ENCODE results near the gene DIABLO. TPM values are rescaled to one million over a fixed set of nuclear protein-coding genes. Genes with fewer than 3 reads are reported as not detected.

The DIABLO gene
- total and polyA plus RNA-seq, 4 donors = 37.5 to 46.8 (median 42.3) TPM

GRCh38 chr12:122194804-122195203 is 31.0 kb downstream of the DIABLO start:
- Histone ChIP-seq H3K9ac (ENCODE audit: insufficient read depth in 1 of 2, low read length in 2 of 2) (no peak overlapping the region), H3K27me3 (ENCODE audit: control insufficient read depth in 3 of 3, insufficient read depth in 3 of 3, low read length in 2 of 3) (peaks cover 0 to 6% (median 1%) of the 10 kb centered on the region in 3 donors), H3K36me3 (ENCODE audit: control insufficient read depth in 4 of 4, insufficient read depth in 4 of 4, low read length in 4 of 4) (no peaks in the 10 kb centered on the region), H3K27ac (ENCODE audit: low read depth in 1 of 2, low read length in 1 of 2) (no peak overlapping the region), H3K9me3 (ENCODE audit: control insufficient read depth in 4 of 4, insufficient read depth in 3 of 4, low read length in 3 of 4) (peaks cover 0 to 3% (median 0%) of the 10 kb centered on the region in 4 donors), H3K4me1 (ENCODE audit: control insufficient read depth in 5 of 5, insufficient read depth in 5 of 5, low read length in 5 of 5) (no peaks in the 10 kb centered on the region), H3K4me3 (no peak overlapping the region)
- TF ChIP-seq CTCF (IDR thresholded peaks at IDR 0.05; ENCODE audit: control extremely low read depth, extremely low read depth) = no peak
- WGBS, 2 donors = 65 to 69% methylated on average over 1 of the region's 1 CpG
- no peak for ATAC-seq (ENCODE audit: insufficient read depth, low FRiP score)
- no peak for DNase-seq

GRCh38 chr12:122192441-122192840 is 33.4 kb downstream of the DIABLO start:
- Histone ChIP-seq H3K4me1 (ENCODE audit: control insufficient read depth in 5 of 5, insufficient read depth in 5 of 5, low read length in 5 of 5) (no peaks in the 10 kb centered on the region), H3K9me3 (ENCODE audit: control insufficient read depth in 4 of 4, insufficient read depth in 3 of 4, low read length in 3 of 4) (peaks cover 0 to 3% (median 0%) of the 10 kb centered on the region in 4 donors), H3K27ac (ENCODE audit: low read depth in 1 of 2, low read length in 1 of 2) (no peak overlapping the region), H3K9ac (ENCODE audit: insufficient read depth in 1 of 2, low read length in 2 of 2) (no peak overlapping the region), H3K27me3 (ENCODE audit: control insufficient read depth in 3 of 3, insufficient read depth in 3 of 3, low read length in 2 of 3) (no peaks in the 10 kb centered on the region), H3K4me3 (no peak overlapping the region), H3K36me3 (ENCODE audit: control insufficient read depth in 4 of 4, insufficient read depth in 4 of 4, low read length in 4 of 4) (no peaks in the 10 kb centered on the region)
- DNase-seq = no peak
- TF ChIP-seq CTCF (IDR thresholded peaks at IDR 0.05; ENCODE audit: control extremely low read depth, extremely low read depth) = no peak
- no peak for ATAC-seq (ENCODE audit: insufficient read depth, low FRiP score)
- WGBS, 2 donors = 82 to 91% methylated on average over 11 of the region's 11 CpGs

DNA sequence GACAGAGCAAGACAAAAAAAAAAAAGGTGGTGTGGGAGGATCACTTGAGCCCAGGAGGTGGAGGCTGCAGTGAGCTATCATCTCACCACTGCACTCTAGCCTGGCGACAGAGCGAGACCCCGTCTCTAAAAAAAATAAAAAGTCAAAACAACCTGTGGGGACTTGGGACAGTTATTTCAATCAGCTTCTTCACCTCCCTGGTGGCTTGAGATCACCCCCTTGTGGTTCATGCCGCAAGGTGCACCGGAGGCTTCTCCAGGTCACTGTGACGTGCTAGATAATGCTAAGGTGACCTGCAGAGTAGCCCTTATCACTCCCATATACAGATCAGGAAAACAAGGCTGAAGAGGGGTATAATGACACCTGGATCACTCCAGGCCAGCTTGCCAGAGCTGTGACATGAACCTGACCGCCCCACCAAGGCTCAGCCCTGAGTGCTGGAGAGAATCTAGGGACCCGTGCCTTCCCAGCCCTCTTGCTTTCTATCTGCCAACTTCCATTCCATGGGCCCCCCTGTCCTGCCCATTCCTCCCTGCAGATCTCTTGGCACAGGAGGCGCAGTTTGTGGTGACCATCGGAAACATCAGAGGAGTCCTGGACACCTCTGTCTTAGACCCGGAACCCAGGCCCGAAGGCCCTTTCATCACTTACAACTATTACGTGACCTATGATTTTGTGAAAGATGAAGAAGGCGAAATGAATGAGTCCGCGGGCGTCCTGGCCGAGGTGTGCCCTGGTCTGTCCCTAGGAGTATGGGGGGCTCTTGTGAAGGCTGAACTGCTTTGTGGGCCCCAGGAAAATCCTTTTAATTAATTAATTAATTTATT is 34.8 kb downstream of the DIABLO start:
- ATAC-seq (ENCODE audit: insufficient read depth, low FRiP score) = peak; percentile 66
- no peak overlapping the region for H3K9ac ChIP-seq (ENCODE audit: insufficient read depth in 1 of 2, low read length in 2 of 2)
- no peaks in the 10 kb centered on the region for H3K36me3 ChIP-seq (ENCODE audit: control insufficient read depth in 4 of 4, insufficient read depth in 4 of 4, low read length in 4 of 4)
- DNase-seq = peak; percentile 22 to 50 (median 43)
- no peak overlapping the region for H3K27ac ChIP-seq (ENCODE audit: low read depth in 1 of 2, low read length in 1 of 2)
- H3K9me3 ChIP-seq (ENCODE audit: control insufficient read depth in 4 of 4, insufficient read depth in 3 of 4, low read length in 3 of 4) = peaks cover 0 to 3% (median 0%) of the 10 kb centered on the region in 4 donors
- peak; percentile 60 for TF ChIP-seq CTCF (IDR thresholded peaks at IDR 0.05; ENCODE audit: control extremely low read depth, extremely low read depth)
- no peak overlapping the region for H3K4me3 ChIP-seq
- WGBS, 2 donors = 66 to 67% methylated on average over 18 of the region's 18 CpGs
- no peaks in the 10 kb centered on the region for H3K4me1 ChIP-seq (ENCODE audit: control insufficient read depth in 5 of 5, insufficient read depth in 5 of 5, low read length in 5 of 5)
- no peaks in the 10 kb centered on the region for H3K27me3 ChIP-seq (ENCODE audit: control insufficient read depth in 3 of 3, insufficient read depth in 3 of 3, low read length in 2 of 3)
